Activated CD4-positive, alpha-beta T cell treated with anti-CD3 and anti-CD28 coated beads, Interleukin-2, amount 50 U/mL, for 48 hours (primary cell): Measurements from ENCODE around the gene HSD17B1.
"Not testable (repeated sequence)": the region's sequence is repeated elsewhere in the genome, so short reads cannot be mapped to it uniquely, and the experiment has no call there.

ENCODE experiments used
- DNase-seq, 2 experiments: peaks; one replicate each; pipeline ENCODE4 v3.0.0-alpha.2; 2020

The HSD17B1 gene

GRCh38 chr17:42526031-42526444 lies 26.7 kb upstream of the HSD17B1 start:
- no peak for DNase-seq

DNA sequence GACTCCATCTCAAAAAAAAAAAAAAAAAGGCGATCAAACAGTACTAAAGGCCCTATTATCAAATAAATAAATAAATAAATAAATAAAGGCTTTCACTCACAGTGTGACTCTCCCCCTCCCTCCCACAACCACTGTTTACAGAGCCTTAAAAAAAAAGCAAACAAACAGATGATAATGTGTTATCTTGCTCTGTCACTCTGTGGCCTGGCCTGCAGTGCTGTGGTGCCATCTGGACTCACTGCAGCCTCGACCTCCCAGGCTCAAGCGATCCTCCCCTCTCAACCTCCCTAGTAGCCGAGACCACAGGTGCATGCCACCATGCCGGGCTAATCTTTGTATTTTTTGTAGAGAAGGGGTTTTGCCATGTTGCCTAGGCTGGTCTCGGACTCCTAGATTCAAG lies 24.8 kb upstream of the HSD17B1 start:
- DNase-seq: no peak

- DNase-seq: no peak
Observed at GRCh38 chr17:42529061-42529460, 23.7 kb upstream of the HSD17B1 start.

DNA sequence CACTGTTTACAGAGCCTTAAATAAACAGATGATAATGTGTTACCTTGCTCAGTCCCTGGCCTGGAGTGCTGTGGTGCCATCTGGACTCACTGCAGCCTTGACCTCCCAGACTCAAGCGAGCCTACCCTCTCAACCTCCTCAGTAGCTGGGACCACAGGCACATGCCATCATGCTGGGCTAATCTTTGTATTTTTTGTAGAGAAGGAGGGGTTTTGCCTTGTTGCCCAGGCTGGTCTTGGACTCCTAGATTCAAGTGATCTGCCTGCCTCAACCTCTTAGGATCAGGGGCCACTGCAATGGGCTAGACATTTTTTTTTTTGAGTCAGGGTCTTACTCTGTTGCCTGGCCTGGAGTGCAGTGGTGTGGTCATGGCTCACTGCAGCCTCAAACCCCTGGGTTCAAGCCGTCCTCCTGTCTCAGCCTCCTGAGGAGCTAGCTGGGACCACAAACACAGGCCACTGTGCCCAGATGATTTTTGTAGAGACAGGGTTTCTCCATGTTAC lies 21.7 kb upstream of the HSD17B1 start:
- no peak for DNase-seq

DNA sequence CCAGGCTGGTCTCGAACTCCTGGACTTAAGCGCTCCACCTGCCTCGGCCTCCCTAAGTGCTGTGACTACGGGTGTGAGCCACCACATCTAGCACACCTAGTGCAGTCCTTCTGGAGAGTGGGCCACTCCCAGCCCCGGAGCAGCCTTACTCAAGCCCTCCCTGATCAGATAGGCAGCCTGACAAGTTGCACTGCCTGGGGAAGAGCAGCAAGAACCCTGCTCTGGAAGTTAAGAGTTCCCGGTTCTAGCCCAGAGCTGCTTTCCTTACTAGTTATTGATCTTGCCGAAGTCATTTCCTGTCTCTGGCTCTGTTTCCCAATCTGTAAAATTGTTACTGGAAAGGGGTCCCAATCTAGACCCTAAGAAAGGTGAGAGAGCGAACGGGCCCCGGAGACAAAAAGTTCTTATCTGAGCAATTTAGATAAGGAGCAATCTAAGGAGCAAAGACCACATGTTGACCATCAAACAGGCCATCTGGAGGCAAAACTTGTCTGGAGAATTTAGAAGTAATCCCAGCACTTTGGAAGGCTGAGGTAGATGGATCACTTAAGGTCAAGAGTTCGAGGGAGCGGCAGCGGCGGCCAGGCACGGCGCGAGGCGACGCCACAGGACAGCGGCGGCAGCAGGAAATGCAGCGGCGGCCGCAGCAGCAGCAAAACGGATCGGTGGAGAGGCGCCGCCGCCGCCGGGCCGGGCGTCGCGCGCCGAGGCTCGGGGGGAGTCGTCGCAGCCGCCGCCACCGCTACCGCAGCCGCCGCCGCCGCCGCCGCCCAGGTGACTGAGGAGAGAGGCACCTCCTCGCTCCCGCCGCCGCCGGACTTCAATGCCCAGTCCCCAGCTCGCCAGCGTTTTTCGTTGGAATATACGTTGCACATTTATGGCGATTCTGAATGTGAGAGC lies 21.0 kb upstream of the HSD17B1 start:
- DNase-seq: peak; percentile 51 to 58

GRCh38 chr17:42535155-42536047 lies 17.3 kb upstream of the HSD17B1 start:
- no peak for DNase-seq

- peak; percentile 87 to 91 for DNase-seq
Observed at GRCh38 chr17:42536048-42536371, 16.7 kb upstream of the HSD17B1 start, which contains the start of gene NAGLU. TSS of gene NAGLU (plus strand) at chr17:42536241. CDS start at chr17:42536273, 32 bp downstream.

- DNase-seq: peak; percentile 86 to 88
Observed at GRCh38 chr17:42536372-42537155, 16.2 kb upstream of the HSD17B1 start.

GRCh38 chr17:42537156-42537805 lies 15.4 kb upstream of the HSD17B1 start:
- DNase-seq: no peak

GRCh38 chr17:42537826-42538451 lies 14.8 kb upstream of the HSD17B1 start:
- DNase-seq: no peak

GRCh38 chr17:42538482-42538881 lies 14.2 kb upstream of the HSD17B1 start:
- no peak for DNase-seq

DNA sequence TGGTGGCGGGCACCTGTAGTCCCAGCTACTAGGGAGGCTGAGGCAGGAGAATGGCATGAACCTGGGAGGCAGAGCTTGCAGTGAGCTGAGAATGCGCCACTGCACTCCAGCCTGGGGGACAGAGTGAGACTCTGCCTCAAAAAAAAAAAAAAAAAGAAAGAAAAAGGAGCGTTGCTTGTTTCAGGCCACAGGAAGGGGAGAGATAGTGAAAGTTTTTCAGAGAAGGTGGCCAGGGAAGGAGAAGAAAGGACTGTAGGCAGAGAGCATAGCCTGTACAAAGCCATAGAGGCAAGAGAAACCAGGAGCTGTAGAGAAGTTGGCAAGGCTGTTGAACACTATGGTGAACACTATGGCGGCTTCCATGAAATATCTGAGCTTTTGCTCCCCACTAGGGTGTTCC lies 12.2 kb upstream of the HSD17B1 start:
- not testable (repeated sequence) for DNase-seq

DNA sequence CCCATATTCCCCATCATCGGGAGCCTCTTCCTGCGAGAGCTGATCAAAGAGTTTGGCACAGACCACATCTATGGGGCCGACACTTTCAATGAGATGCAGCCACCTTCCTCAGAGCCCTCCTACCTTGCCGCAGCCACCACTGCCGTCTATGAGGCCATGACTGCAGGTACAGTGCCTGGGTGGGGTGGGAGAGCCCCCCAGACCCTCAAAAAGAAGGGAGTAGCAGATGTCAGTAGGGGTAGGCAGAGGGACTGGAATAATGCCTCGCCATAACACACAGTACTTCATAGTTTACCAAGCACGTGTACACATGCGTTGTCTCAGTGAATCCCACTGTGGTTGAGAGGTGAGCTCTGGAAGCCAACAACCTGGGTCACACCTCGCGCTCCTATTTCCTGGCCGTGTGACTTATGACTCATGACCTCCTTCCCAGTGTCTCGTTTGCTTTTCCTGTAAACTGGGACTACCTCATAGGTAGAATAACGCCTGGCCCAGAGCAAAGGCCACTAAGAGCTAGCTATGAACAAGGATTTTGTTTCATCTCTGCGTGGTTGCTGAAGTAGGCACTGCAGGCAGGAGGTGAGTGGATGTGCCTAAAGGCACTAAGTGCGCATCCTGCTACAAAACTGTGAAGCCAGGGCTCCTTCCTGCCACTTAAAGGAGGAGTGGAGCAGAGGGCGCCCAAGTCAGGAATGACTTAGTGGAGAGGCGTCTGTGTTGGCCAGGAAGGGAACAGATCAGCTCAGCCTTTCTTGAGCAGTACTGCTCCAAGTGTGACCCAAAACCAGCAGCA lies 11.5 kb upstream of the HSD17B1 start:
- DNase-seq: no peak

DNA sequence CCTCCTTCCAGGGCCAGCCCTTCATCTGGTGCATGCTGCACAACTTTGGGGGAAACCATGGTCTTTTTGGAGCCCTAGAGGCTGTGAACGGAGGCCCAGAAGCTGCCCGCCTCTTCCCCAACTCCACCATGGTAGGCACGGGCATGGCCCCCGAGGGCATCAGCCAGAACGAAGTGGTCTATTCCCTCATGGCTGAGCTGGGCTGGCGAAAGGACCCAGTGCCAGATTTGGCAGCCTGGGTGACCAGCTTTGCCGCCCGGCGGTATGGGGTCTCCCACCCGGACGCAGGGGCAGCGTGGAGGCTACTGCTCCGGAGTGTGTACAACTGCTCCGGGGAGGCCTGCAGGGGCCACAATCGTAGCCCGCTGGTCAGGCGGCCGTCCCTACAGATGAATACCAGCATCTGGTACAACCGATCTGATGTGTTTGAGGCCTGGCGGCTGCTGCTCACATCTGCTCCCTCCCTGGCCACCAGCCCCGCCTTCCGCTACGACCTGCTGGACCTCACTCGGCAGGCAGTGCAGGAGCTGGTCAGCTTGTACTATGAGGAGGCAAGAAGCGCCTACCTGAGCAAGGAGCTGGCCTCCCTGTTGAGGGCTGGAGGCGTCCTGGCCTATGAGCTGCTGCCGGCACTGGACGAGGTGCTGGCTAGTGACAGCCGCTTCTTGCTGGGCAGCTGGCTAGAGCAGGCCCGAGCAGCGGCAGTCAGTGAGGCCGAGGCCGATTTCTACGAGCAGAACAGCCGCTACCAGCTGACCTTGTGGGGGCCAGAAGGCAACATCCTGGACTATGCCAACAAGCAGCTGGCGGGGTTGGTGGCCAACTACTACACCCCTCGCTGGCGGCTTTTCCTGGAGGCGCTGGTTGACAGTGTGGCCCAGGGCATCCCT lies 9.3 kb upstream of the HSD17B1 start:
- no peak for DNase-seq

GRCh38 chr17:42544874-42545283 lies 7.8 kb upstream of the HSD17B1 start:
- DNase-seq: no peak

GRCh38 chr17:42545755-42546505 lies 6.8 kb upstream of the HSD17B1 start:
- not testable (repeated sequence) for DNase-seq

DNA sequence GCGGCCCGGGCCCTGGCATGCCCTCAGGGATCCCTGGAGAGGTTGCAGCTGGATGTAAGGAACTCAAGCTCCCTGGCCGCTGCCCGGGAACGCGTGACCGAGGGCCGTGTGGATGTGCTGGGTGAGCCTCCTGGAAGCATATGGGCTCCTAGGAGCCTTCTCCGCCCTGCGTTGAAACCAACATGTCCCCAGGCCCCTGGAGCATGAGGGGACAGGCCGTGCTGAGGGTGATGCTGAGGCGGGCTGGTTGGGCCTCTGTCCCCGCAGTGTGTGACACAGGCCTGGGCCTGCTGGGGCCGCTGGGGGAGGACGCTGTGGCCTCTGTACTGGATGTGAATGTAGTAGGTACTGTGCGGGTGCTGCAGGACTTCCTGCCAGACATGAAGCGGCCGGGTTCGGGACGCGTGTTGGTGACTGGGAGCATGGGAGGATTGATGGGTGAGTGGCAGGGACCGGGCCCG lies 5.7 kb upstream of the HSD17B1 start:
- DNase-seq: no peak

- no peak for DNase-seq
Observed at GRCh38 chr17:42547698-42548069, 5.0 kb upstream of the HSD17B1 start.
